ENCODE measurements around the gene DRAP1.
"Not testable (repeated sequence)": the region's sequence is repeated elsewhere in the genome, so short reads cannot be mapped to it uniquely, and the experiment has no call there.

DRAP1 gene

GRCh38 chr11:65886826-65887722 is 32.2 kb upstream of the DRAP1 start:
- no peak for DNase-seq (ENCODE audit: low spot score)

DNA sequence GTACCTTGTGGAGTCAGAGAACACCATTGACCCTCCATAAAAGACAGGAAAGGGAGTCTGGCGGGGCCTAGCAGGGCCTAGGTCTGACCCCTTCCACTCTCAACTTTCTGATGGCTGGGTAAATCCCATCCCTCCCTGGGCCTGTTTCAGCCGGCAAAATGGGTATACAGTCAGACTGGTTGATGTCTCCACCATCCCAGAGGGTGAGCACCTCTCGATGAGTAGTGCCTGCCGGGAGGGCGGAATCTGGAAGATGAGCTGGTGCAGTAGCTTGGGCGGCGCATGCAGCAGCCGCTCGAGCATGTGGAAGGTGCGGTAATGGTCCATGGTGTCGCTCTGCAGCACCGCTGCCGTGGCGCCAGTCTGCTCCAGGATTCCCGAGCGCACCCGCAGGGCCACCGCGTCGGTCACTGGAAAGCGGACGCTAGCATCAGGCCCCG is 31.5 kb upstream of the DRAP1 start:
- peak; percentile 44 for DNase-seq (ENCODE audit: low spot score)

GRCh38 chr11:65888163-65888814 is 30.9 kb upstream of the DRAP1 start, which contains the start of gene FIBP:
FIBP (minus strand) TSS chr11:65888471; CDS start chr11:65888418, 53 bp downstream.
- peak; percentile 98 for DNase-seq (ENCODE audit: low spot score)

DNA sequence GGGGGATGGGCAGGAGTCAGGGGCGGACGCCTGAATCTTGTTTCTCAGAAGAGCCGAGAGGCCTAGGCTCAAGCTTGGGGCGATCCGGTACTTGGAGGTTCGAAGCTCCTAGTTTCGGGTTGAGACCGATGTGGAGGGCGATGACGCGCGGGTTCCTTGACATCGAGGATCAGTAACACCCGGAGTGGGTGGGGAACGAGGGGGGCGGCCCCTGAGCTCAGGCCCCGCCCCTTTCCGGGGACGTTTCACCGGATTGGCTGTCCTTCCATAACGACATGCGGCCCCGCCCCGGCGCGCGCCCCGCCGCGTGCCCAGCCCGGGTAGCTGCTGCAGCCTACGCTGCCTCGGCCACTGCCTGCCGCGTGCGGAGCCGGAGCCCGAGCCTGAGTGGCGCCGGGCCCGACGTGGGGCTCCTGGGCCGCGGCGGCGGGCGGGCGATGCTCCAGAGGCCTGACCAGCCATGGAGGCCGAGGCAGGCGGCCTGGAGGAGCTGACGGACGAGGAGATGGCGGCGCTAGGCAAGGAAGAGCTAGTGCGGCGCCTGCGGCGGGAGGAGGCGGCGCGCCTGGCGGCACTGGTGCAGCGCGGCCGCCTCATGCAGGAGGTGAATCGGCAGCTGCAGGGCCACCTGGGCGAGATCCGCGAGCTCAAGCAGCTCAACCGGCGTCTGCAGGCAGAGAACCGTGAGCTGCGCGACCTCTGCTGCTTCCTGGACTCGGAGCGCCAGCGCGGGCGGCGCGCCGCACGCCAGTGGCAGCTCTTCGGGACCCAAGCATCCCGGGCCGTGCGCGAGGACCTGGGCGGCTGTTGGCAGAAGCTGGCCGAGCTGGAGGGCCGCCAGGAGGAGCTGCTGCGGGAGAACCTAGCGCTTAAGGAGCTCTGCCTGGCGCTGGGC is 28.7 kb upstream of the DRAP1 start, which contains the start of gene CCDC85B:
CCDC85B (plus strand) TSS at position 350 of the 895 bp plus-strand sequence; CDS start at position 461, 111 bp downstream.
- peak; percentile 97 for DNase-seq (ENCODE audit: low spot score)

DNA sequence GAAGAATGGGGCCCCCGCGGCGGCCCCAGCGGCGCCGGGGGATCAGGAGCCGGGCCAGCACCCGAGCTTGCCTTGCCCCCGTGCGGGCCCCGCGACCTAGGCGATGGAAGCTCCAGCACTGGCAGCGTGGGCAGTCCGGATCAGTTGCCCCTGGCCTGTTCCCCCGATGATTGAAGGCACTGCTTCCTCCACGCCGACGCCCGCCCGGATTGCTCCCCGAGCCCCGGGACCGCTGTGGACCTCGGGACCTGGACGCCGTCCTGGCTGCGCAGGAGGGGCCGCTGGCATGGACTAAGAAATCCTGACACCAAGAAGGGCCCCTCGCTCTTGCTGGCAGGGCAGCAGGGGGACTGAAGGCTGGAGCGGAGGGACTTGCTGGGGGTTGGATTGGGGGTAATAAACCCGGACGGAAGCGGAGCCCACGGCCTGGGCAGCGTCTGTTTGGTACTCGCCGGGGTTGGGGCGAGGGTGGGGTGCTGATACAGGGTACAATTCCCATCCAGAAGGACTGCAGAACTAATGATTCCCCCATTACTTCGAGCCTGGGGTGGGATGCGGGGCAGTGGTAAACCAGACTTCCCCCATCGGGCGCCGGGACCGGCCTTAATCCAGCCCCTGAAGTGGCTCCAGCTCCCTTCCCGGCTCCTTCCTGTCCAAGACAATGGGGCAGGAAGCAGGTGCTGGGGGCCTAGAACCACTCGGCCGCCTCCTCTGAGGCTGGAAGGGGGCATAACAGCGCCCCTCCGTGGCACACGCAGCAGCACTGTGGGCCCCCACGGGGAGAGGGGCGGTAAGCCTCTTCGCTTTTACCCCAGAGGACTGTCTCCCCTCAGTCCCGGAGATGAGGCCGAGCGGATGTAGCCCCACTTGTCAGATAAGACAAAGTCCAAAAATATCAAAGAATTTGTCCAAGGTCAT is 27.7 kb upstream of the DRAP1 start:
- no peak for DNase-seq (ENCODE audit: low spot score)

GRCh38 chr11:65892137-65892540 is 27.1 kb upstream of the DRAP1 start:
- not testable (repeated sequence) for DNase-seq (ENCODE audit: low spot score)

- DNase-seq (ENCODE audit: low spot score), result no peak
These were observed 26.4 kb upstream of the DRAP1 start for GRCh38 chr11:65892661-65893317.

- no peak for DNase-seq (ENCODE audit: low spot score)
These were observed 25.1 kb upstream of the DRAP1 start for GRCh38 chr11:65894034-65894591.

DNA sequence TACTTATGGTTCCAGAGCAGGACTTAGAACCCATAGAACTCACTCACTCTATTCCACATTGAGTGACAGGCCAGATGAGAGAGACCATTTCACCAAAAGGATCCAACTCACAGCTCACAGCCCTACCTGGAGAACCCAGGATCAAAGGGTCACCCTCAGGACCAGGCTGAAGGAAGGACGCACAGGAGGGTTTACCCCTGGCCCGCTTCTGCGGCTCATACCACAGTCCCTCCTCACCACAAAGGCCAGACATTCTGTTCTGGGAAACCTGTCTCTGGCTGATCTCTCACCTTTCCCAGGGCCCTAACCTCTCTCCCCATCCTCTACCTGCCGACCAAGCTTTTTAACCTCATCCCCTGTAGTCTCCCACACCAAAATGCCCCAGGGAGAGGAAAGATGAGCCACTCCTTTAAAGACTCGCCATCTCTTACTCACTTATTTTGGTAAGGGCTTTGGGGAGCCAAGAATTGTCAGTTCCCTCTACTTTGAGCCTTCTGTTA is 23.7 kb upstream of the DRAP1 start:
- no peak for DNase-seq (ENCODE audit: low spot score)

GRCh38 chr11:65896034-65896999 is 22.9 kb upstream of the DRAP1 start:
- DNase-seq (ENCODE audit: low spot score), result no peak

GRCh38 chr11:65897020-65897471 is 22.2 kb upstream of the DRAP1 start:
- DNase-seq (ENCODE audit: low spot score), result no peak

DNA sequence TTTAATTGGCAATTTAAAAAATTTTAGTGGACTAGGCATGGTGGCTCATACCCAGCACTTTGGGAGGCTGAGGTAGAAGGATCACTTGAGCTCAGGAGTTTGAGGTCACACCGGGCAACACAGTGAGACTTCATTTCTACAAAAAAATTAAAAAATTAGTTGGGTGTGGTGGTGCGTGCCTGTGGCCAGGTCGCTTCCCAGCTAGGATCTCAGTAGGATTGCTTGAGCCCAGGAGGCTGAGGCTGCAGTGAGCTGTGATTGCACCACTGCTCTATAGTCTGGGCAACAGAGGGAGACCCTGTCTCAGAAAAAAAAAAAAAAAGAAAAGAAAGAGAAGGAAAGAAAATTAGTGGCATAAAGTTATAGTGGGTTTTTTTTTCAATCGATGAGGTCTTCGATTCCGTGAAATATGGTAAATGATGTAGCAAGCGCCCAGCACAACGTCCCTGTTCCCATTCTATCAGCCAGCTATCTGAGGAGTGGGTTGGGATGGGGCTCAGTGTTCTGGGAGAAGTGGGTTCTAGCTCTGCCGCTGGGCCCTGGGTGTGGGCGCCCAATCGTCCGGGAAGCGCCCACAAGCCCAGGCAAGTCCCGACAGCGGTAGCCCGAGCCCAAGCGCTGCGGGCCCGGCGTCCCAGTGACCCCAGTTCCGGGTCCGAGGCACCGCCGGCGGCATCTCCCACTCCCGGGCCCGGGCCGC is 20.4 kb upstream of the DRAP1 start:
- DNase-seq (ENCODE audit: low spot score), result no peak

GRCh38 chr11:65899356-65900124 is 19.7 kb upstream of the DRAP1 start:
- peak; percentile 90 for DNase-seq (ENCODE audit: low spot score)

- peak; percentile 94 for DNase-seq (ENCODE audit: low spot score)
These were observed 18.9 kb upstream of the DRAP1 start, which contains the start of gene FOSL1 for GRCh38 chr11:65900125-65900898. FOSL1 (minus strand) TSS chr11:65900388; CDS start chr11:65900339, 49 bp downstream.

GRCh38 chr11:65900899-65901180 is 18.4 kb upstream of the DRAP1 start:
- DNase-seq (ENCODE audit: low spot score), result no peak

- peak; percentile 81 for DNase-seq (ENCODE audit: low spot score)
These were observed 16.2 kb upstream of the DRAP1 start for GRCh38 chr11:65903068-65903481.
